Measurements from ENCODE around the gene ALDH1A2.

The ALDH1A2 gene

DNA sequence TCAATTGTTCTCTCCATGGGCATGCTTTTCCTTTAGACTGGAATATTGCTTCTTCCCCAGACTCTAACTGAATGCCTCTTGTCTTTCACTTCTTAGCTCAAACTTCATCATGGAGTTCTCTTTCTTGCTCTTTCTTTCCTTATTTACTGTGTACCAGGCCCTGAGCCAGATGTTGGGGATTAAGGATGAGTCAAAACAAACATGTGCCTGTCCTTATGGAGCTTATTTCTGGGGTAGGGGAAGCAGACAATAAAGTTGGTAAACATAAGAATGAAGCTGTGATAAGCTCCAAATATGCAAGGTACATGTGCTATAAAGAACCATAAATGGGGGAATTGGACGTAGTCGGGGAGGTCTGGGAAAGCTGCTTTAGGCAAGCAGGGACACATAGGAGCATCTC, 145.8 kb downstream of the ALDH1A2 start:
- no peak for TF ChIP-seq EZH2phosphoT487 (conservative IDR thresholded peaks at IDR 0.05; ENCODE audit: low read length)
- TF ChIP-seq, protein P1, sequence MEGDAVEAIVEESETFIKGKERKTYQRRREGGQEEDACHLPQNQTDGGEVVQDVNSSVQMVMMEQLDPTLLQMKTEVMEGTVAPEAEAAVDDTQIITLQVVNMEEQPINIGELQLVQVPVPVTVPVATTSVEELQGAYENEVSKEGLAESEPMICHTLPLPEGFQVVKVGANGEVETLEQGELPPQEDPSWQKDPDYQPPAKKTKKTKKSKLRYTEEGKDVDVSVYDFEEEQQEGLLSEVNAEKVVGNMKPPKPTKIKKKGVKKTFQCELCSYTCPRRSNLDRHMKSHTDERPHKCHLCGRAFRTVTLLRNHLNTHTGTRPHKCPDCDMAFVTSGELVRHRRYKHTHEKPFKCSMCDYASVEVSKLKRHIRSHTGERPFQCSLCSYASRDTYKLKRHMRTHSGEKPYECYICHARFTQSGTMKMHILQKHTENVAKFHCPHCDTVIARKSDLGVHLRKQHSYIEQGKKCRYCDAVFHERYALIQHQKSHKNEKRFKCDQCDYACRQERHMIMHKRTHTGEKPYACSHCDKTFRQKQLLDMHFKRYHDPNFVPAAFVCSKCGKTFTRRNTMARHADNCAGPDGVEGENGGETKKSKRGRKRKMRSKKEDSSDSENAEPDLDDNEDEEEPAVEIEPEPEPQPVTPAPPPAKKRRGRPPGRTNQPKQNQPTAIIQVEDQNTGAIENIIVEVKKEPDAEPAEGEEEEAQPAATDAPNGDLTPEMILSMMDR (IDR thresholded peaks at IDR 0.05; ENCODE audit: insufficient read depth, low read length, poor library complexity, severe bottlenecking): no peak
- H3K27me3 ChIP-seq (ENCODE audit: low read length): no peaks in the 10 kb centered on the region
- no peaks in the 10 kb centered on the region for H3K9me2 ChIP-seq (replicated peaks; ENCODE audit: insufficient read depth, low read length)
- no peak overlapping the region for H3K4me3 ChIP-seq (ENCODE audit: insufficient read depth, low read length, poor library complexity, severe bottlenecking)
- H2AFZ ChIP-seq (ENCODE audit: low read depth, low read length, severe bottlenecking): no peak overlapping the region
- H3K4me2 ChIP-seq (ENCODE audit: low read depth, low read length, poor library complexity, severe bottlenecking): no peak overlapping the region
- no peaks in the 10 kb centered on the region for H4K20me1 ChIP-seq (ENCODE audit: low read depth, low read length)
- H3K27ac ChIP-seq (ENCODE audit: low read depth, low read length): no peak overlapping the region
- no peaks in the 10 kb centered on the region for H3F3A ChIP-seq (ENCODE audit: insufficient read depth)
- no peaks in the 10 kb centered on the region for H3K36me3 ChIP-seq (ENCODE audit: low read length)
- no peaks in the 10 kb centered on the region for H3K79me2 ChIP-seq (ENCODE audit: insufficient read depth, low read length)
- H3K9me3 ChIP-seq (ENCODE audit: insufficient read depth, low read length): no peaks in the 10 kb centered on the region
- H3K9ac ChIP-seq (ENCODE audit: low read length): no peak overlapping the region

DNA sequence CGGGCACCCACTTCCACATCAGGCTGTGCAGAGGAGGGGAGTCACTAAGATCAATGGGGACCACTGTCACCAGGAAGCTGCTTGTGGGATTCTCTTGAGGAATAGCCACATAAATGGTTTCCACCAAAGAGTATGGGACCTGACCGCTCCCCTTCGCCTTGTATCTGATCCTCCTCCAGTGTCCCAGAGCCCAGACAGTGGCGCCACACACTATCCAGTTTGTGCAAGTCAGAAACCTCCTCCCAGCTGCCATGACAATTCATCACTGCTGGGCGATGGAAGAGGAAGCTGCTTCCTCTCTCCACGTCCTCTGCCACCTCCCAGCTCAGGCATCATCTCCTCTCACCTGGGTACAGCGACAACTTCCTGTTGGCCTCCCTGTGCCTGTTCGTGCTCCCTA, 147.5 kb downstream of the ALDH1A2 start:
- H3K9ac ChIP-seq (ENCODE audit: low read length): no peak overlapping the region
- no peaks in the 10 kb centered on the region for H4K20me1 ChIP-seq (ENCODE audit: low read depth, low read length)
- no peaks in the 10 kb centered on the region for H3K36me3 ChIP-seq (ENCODE audit: low read length)
- H3K4me2 ChIP-seq (ENCODE audit: low read depth, low read length, poor library complexity, severe bottlenecking): no peak overlapping the region
- TF ChIP-seq, protein P1 (IDR thresholded peaks at IDR 0.05; ENCODE audit: insufficient read depth, low read length, poor library complexity, severe bottlenecking): no peak
- TF ChIP-seq EZH2phosphoT487 (conservative IDR thresholded peaks at IDR 0.05; ENCODE audit: low read length): no peak
- no peak overlapping the region for H2AFZ ChIP-seq (ENCODE audit: low read depth, low read length, severe bottlenecking)
- no peaks in the 10 kb centered on the region for H3F3A ChIP-seq (ENCODE audit: insufficient read depth)
- H3K79me2 ChIP-seq (ENCODE audit: insufficient read depth, low read length): no peaks in the 10 kb centered on the region
- no peak overlapping the region for H3K27ac ChIP-seq (ENCODE audit: low read depth, low read length)
- no peaks in the 10 kb centered on the region for H3K9me3 ChIP-seq (ENCODE audit: insufficient read depth, low read length)
- H3K9me2 ChIP-seq (replicated peaks; ENCODE audit: insufficient read depth, low read length): no peaks in the 10 kb centered on the region
- H3K4me3 ChIP-seq (ENCODE audit: insufficient read depth, low read length, poor library complexity, severe bottlenecking): no peak overlapping the region
- no peaks in the 10 kb centered on the region for H3K27me3 ChIP-seq (ENCODE audit: low read length)

DNA sequence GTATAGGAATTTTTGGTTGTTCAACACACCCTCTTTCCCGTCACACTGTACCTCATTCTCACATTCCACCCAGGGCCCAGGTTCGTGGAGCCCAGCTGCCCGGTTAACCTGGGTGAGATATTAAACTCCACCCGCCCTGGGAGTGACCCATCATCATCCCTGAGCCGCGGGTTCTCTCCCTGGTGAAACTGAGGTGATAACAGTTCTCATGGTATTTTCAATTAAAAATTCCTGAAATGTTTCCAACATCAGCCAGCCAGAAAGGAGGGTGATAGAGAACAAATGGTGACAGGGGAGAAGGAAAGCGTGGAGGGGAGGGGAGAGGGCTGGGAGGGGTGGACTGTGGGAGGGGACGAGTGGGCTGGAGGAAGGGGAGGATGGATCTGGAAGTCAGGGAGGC, 148.8 kb downstream of the ALDH1A2 start:
- no peak for TF ChIP-seq EZH2phosphoT487 (conservative IDR thresholded peaks at IDR 0.05; ENCODE audit: low read length)
- TF ChIP-seq, protein P1 (IDR thresholded peaks at IDR 0.05; ENCODE audit: insufficient read depth, low read length, poor library complexity, severe bottlenecking): no peak

More for the DNA sequence above, 148.8 kb downstream of the ALDH1A2 start:
- H3K9me3 ChIP-seq (ENCODE audit: insufficient read depth, low read length): no peaks in the 10 kb centered on the region
- H3K79me2 ChIP-seq (ENCODE audit: insufficient read depth, low read length): no peaks in the 10 kb centered on the region
- no peaks in the 10 kb centered on the region for H3K27me3 ChIP-seq (ENCODE audit: low read length)
- no peaks in the 10 kb centered on the region for H3K9me2 ChIP-seq (replicated peaks; ENCODE audit: insufficient read depth, low read length)
- H3K27ac ChIP-seq (ENCODE audit: low read depth, low read length): no peak overlapping the region
- no peak overlapping the region for H2AFZ ChIP-seq (ENCODE audit: low read depth, low read length, severe bottlenecking)
- H4K20me1 ChIP-seq (ENCODE audit: low read depth, low read length): no peaks in the 10 kb centered on the region
- no peaks in the 10 kb centered on the region for H3F3A ChIP-seq (ENCODE audit: insufficient read depth)
- H3K4me3 ChIP-seq (ENCODE audit: insufficient read depth, low read length, poor library complexity, severe bottlenecking): no peak overlapping the region
- no peak overlapping the region for H3K4me2 ChIP-seq (ENCODE audit: low read depth, low read length, poor library complexity, severe bottlenecking)
- no peak overlapping the region for H3K9ac ChIP-seq (ENCODE audit: low read length)
- no peaks in the 10 kb centered on the region for H3K36me3 ChIP-seq (ENCODE audit: low read length)

Data from SU-DHL-6 (cell line).